AG04449 (cell line): ENCODE data around the gene ZNF142.

Experiments
- CTCF ChIA-PET: fragments of 350-600 bp; formaldehyde crosslinking; extraction: SDS; loops from one replicate; lab custom pipeline; 2021; ENCODE audit warnings: antibody characterized with exemption; lab: Yijun Ruan, JAX
- POLR2A ChIA-PET: fragments of 400-600, 350-600 bp; formaldehyde crosslinking; extraction: SDS; loops from one replicate; lab custom pipeline; 2020; ENCODE audit warnings: antibody characterized with exemption, inconsistent platforms; lab: Yijun Ruan, JAX
- DNase-seq: peaks from one replicate; pipeline ENCODE4 v3.0.0-alpha.2; 2010; ENCODE audit warnings: low read depth, low spot score
- H3K4me3 ChIP-seq: 2 replicates; pipeline ENCODE4 v1.5.1; 2011; ENCODE audit warnings: low read depth, mild to moderate bottlenecking, control low read depth, low read length
- TF ChIP-seq, protein P1 (sequence below): IDR thresholded peaks from one replicate; pipeline ENCODE4 v1.5.1; 2011; ENCODE audit warnings: mild to moderate bottlenecking, moderate library complexity, low read length, control low read depth, inconsistent platforms; ENCODE audit not compliant: insufficient read depth; ENCODE audit errors: missing control alignments

ZNF142 gene

GRCh38 chr2:218662377-218662776 lies 3.0 kb upstream of the ZNF142 start:
- TF ChIP-seq, protein P1, sequence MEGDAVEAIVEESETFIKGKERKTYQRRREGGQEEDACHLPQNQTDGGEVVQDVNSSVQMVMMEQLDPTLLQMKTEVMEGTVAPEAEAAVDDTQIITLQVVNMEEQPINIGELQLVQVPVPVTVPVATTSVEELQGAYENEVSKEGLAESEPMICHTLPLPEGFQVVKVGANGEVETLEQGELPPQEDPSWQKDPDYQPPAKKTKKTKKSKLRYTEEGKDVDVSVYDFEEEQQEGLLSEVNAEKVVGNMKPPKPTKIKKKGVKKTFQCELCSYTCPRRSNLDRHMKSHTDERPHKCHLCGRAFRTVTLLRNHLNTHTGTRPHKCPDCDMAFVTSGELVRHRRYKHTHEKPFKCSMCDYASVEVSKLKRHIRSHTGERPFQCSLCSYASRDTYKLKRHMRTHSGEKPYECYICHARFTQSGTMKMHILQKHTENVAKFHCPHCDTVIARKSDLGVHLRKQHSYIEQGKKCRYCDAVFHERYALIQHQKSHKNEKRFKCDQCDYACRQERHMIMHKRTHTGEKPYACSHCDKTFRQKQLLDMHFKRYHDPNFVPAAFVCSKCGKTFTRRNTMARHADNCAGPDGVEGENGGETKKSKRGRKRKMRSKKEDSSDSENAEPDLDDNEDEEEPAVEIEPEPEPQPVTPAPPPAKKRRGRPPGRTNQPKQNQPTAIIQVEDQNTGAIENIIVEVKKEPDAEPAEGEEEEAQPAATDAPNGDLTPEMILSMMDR, result no peak
- H3K4me3 ChIP-seq, result no peak overlapping the region
- ChIA-PET POLR2A (interaction anchor here (5.6 kb wide), 1 partner anchor 9 kb away, joined by 48 read pairs; the partner anchor contains the start of genes RNF25 and STK36), CTCF (interaction anchor here (7.3 to 8.8 kb wide), 2 partner anchors 14 to 186 kb away, joined by 87 to 95 read pairs; no protein-coding TSS in a partner anchor)
- DNase-seq, result no peak

- TF ChIP-seq, protein P1, result no peak
- DNase-seq, result no peak
- CTCF ChIA-PET, result interaction anchor here (0.7 to 8.8 kb wide), 11 partner anchors 9 to 217 kb away, joined by 3 to 95 read pairs (median 7); partner anchors contain the start of genes RNF25, STK36 and TTLL4
- POLR2A ChIA-PET, result interaction anchor here (0.5 to 5.6 kb wide), 4 partner anchors 11 to 260 kb away, joined by 3 to 48 read pairs (median 4); partner anchors contain the start of genes RNF25 and STK36
- H3K4me3 ChIP-seq, result peak overlapping the region; percentile 85
These were observed 550 bp upstream of the ZNF142 start for GRCh38 chr2:218659988-218660358.

GRCh38 chr2:218658671-218659257 lies 659 bp downstream of the ZNF142 start:
- POLR2A ChIA-PET, result interaction anchor here (0.7 to 5.6 kb wide), 4 partner anchors 12 to 52 kb away, joined by 3 to 48 read pairs (median 4); partner anchors contain the start of genes PLCD4, RNF25, STK36 and TTLL4
- no peak for DNase-seq

GRCh38 chr2:218655751-218656150 lies 3.7 kb downstream of the ZNF142 start:
- ChIA-PET CTCF (interaction anchor here (0.6 to 8.8 kb wide), 6 partner anchors 13 to 383 kb away, joined by 3 to 87 read pairs (median 10); partner anchors contain the start of genes RNF25 and STK36), POLR2A (no interaction called here)
- DNase-seq, result no peak
- no peak overlapping the region for H3K4me3 ChIP-seq
- TF ChIP-seq, protein P1, result no peak

More at GRCh38 chr2:218658671-218659257, 659 bp downstream of the ZNF142 start:
- peak overlapping the region; percentile 85 for H3K4me3 ChIP-seq
- CTCF ChIA-PET, result interaction anchor here (0.7 to 8.8 kb wide), 20 partner anchors 10 to 196 kb away, joined by 3 to 95 read pairs (median 6); partner anchors contain the start of genes RNF25, STK36 and TTLL4
- TF ChIP-seq, protein P1, result peak; percentile 62

DNA sequence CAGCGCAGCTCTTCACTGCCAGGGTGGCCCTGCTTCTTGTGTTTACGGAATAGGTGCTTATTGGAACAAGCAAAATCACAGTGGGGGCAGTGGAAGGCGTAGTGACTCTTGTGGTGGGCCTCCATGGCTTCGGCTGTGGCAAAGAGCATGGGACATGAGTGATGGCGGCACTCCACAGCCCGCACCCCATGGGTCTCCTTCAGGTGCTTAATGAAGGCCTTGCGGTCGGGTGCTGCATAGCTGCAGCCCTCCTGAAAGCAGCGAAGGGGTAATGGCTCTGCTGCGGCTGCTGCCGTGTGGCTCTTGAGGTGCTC lies 10.7 kb downstream of the ZNF142 start:
- CTCF ChIA-PET, result interaction anchor here (0.6 to 6.4 kb wide), 31 partner anchors 9 to 376 kb away, joined by 3 to 95 read pairs (median 5); partner anchors contain the start of genes BCS1L, PLCD4, RNF25 and STK36
- TF ChIP-seq, protein P1, result no peak
- DNase-seq, result no peak
- POLR2A ChIA-PET, result no interaction called here
- H3K4me3 ChIP-seq, result no peak overlapping the region
